Stimulated activated CD8-positive, alpha-beta memory T cell treated with anti-CD3 and anti-CD28 coated beads, Interleukin-12 subunit alpha, Interleukin-12 subunit beta, amount 100 ng/mL, for 24 hours (primary cell): Measurements from ENCODE around the gene FSTL4.

Source experiments
- DNase-seq: peaks from one replicate; pipeline ENCODE4 v3.0.0-alpha.2; 2020; ENCODE audit errors: extremely low read depth

The FSTL4 gene

GRCh38 chr5:133610489-133611356 is 1.6 kb downstream of the FSTL4 start:
- no peak for DNase-seq

GRCh38 chr5:133607451-133607850 is 4.9 kb downstream of the FSTL4 start:
- no peak for DNase-seq

- no peak for DNase-seq
Observed at GRCh38 chr5:133606835-133607234, 5.5 kb downstream of the FSTL4 start.

GRCh38 chr5:133605323-133605722 is 7.0 kb downstream of the FSTL4 start:
- no peak for DNase-seq

- DNase-seq = no peak
Observed at GRCh38 chr5:133603711-133604110, 8.6 kb downstream of the FSTL4 start.

GRCh38 chr5:133602835-133603380 is 9.4 kb downstream of the FSTL4 start:
- no peak for DNase-seq

- DNase-seq = no peak
Observed at GRCh38 chr5:133599600-133599999, 12.7 kb downstream of the FSTL4 start.

GRCh38 chr5:133599044-133599443 is 13.3 kb downstream of the FSTL4 start:
- no peak for DNase-seq

- DNase-seq = no peak
Observed at GRCh38 chr5:133596049-133596448, 16.3 kb downstream of the FSTL4 start.

GRCh38 chr5:133595465-133595864 is 16.9 kb downstream of the FSTL4 start:
- DNase-seq = no peak

- no peak for DNase-seq
Observed at GRCh38 chr5:133589286-133589685, 23.1 kb downstream of the FSTL4 start.

GRCh38 chr5:133582971-133583370 is 29.4 kb downstream of the FSTL4 start:
- no peak for DNase-seq

- DNase-seq = no peak
Observed at GRCh38 chr5:133581918-133582317, 30.4 kb downstream of the FSTL4 start.

GRCh38 chr5:133581348-133581747 is 31.0 kb downstream of the FSTL4 start:
- DNase-seq = no peak

- no peak for DNase-seq
Observed at GRCh38 chr5:133580618-133581017, 31.7 kb downstream of the FSTL4 start.

- no peak for DNase-seq
Observed at GRCh38 chr5:133579766-133580165, 32.6 kb downstream of the FSTL4 start.

- DNase-seq = no peak
Observed at GRCh38 chr5:133569347-133569746, 43.0 kb downstream of the FSTL4 start.

GRCh38 chr5:133565993-133566392 is 46.3 kb downstream of the FSTL4 start:
- DNase-seq = no peak

GRCh38 chr5:133564921-133565565 is 47.3 kb downstream of the FSTL4 start:
- no peak for DNase-seq

- DNase-seq = no peak
Observed at GRCh38 chr5:133562554-133562953, 49.8 kb downstream of the FSTL4 start.

- DNase-seq = no peak
Observed at GRCh38 chr5:133559960-133560359, 52.4 kb downstream of the FSTL4 start.

- DNase-seq = no peak
Observed at GRCh38 chr5:133556551-133556950, 55.8 kb downstream of the FSTL4 start.

GRCh38 chr5:133554279-133554678 is 58.1 kb downstream of the FSTL4 start:
- no peak for DNase-seq
